ENCODE results near the gene PDIA4. TPM values are rescaled to one million over a fixed set of nuclear protein-coding genes. Genes with fewer than 3 reads are reported as not detected.

PDIA4 gene
- total and polyA plus RNA-seq, 2 of the 8 experiments (the other 6 are each of a cell fraction or from before 2014, with no cell fraction given), result 119 to 303 TPM

DNA sequence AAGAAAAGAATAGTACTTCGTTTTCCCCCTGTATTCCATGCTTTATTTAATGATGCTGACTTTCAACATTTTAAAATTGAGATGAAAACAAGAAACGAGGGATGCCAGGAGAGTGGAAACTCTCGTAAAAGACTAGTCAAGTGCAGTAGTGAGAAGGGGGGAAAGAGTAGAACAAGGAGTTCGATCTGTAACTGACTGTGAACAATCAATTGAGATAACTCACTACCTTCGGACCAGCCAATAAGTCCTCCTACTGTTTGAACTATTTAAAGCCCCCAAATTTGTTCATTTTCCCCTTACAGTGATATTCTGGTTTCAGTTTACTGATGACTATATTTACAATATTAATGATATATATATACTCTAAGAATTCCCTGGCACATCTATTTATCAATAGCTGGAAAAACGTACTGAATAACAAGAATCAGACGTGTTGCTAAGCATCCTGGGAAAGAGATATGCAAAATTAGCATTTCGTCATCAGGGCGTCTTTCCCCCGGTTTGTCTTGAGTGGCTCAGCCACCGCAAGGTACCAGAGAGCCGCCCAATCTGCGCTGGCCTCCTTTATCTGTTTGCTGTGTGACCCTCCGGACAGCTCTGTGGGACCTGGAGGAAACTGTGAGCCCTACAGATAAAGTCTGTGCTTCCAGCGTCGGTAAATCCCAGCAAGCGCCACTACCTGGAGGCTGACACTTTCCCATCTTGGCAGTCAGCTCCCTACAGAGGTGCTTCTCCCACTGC lies 41.1 kb downstream of the PDIA4 start (continued):
- TF ChIP-seq RFX5 (IDR thresholded peaks at IDR 0.05; ENCODE audit: borderline replicate concordance, low read depth, low read length), result no peak
- TF ChIP-seq CHD2 (IDR thresholded peaks at IDR 0.05; ENCODE audit: low read length), result no peak
- TF ChIP-seq, protein P1, sequence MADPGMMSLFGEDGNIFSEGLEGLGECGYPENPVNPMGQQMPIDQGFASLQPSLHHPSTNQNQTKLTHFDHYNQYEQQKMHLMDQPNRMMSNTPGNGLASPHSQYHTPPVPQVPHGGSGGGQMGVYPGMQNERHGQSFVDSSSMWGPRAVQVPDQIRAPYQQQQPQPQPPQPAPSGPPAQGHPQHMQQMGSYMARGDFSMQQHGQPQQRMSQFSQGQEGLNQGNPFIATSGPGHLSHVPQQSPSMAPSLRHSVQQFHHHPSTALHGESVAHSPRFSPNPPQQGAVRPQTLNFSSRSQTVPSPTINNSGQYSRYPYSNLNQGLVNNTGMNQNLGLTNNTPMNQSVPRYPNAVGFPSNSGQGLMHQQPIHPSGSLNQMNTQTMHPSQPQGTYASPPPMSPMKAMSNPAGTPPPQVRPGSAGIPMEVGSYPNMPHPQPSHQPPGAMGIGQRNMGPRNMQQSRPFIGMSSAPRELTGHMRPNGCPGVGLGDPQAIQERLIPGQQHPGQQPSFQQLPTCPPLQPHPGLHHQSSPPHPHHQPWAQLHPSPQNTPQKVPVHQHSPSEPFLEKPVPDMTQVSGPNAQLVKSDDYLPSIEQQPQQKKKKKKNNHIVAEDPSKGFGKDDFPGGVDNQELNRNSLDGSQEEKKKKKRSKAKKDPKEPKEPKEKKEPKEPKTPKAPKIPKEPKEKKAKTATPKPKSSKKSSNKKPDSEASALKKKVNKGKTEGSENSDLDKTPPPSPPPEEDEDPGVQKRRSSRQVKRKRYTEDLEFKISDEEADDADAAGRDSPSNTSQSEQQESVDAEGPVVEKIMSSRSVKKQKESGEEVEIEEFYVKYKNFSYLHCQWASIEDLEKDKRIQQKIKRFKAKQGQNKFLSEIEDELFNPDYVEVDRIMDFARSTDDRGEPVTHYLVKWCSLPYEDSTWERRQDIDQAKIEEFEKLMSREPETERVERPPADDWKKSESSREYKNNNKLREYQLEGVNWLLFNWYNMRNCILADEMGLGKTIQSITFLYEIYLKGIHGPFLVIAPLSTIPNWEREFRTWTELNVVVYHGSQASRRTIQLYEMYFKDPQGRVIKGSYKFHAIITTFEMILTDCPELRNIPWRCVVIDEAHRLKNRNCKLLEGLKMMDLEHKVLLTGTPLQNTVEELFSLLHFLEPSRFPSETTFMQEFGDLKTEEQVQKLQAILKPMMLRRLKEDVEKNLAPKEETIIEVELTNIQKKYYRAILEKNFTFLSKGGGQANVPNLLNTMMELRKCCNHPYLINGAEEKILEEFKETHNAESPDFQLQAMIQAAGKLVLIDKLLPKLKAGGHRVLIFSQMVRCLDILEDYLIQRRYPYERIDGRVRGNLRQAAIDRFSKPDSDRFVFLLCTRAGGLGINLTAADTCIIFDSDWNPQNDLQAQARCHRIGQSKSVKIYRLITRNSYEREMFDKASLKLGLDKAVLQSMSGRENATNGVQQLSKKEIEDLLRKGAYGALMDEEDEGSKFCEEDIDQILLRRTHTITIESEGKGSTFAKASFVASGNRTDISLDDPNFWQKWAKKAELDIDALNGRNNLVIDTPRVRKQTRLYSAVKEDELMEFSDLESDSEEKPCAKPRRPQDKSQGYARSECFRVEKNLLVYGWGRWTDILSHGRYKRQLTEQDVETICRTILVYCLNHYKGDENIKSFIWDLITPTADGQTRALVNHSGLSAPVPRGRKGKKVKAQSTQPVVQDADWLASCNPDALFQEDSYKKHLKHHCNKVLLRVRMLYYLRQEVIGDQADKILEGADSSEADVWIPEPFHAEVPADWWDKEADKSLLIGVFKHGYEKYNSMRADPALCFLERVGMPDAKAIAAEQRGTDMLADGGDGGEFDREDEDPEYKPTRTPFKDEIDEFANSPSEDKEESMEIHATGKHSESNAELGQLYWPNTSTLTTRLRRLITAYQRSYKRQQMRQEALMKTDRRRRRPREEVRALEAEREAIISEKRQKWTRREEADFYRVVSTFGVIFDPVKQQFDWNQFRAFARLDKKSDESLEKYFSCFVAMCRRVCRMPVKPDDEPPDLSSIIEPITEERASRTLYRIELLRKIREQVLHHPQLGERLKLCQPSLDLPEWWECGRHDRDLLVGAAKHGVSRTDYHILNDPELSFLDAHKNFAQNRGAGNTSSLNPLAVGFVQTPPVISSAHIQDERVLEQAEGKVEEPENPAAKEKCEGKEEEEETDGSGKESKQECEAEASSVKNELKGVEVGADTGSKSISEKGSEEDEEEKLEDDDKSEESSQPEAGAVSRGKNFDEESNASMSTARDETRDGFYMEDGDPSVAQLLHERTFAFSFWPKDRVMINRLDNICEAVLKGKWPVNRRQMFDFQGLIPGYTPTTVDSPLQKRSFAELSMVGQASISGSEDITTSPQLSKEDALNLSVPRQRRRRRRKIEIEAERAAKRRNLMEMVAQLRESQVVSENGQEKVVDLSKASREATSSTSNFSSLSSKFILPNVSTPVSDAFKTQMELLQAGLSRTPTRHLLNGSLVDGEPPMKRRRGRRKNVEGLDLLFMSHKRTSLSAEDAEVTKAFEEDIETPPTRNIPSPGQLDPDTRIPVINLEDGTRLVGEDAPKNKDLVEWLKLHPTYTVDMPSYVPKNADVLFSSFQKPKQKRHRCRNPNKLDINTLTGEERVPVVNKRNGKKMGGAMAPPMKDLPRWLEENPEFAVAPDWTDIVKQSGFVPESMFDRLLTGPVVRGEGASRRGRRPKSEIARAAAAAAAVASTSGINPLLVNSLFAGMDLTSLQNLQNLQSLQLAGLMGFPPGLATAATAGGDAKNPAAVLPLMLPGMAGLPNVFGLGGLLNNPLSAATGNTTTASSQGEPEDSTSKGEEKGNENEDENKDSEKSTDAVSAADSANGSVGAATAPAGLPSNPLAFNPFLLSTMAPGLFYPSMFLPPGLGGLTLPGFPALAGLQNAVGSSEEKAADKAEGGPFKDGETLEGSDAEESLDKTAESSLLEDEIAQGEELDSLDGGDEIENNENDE (IDR thresholded peaks at IDR 0.05; ENCODE audit: insufficient replicate concordance, low read length), result no peak
- no peak for TF ChIP-seq SRF (IDR thresholded peaks at IDR 0.05; ENCODE audit: low read depth, low read length)
- TF ChIP-seq EP300 (IDR thresholded peaks at IDR 0.05; ENCODE audit: borderline replicate concordance in 1 of 2, low read depth in 2 of 2, low read length in 2 of 2), result no peak
- TF ChIP-seq, protein P2, sequence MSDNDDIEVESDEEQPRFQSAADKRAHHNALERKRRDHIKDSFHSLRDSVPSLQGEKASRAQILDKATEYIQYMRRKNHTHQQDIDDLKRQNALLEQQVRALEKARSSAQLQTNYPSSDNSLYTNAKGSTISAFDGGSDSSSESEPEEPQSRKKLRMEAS (IDR thresholded peaks at IDR 0.05), result no peak
